ENCODE measurements around the gene TAGAP.

- TF ChIP-seq SMAD3 (CRISPR knock-in tag; conservative IDR thresholded peaks at IDR 0.05) (no peak), ZNF311 (CRISPR knock-in tag; IDR thresholded peaks at IDR 0.05) (no peak), EP300 (IDR thresholded peaks at IDR 0.05; ENCODE audit: low read length) (no peak), POLR2A (conservative IDR thresholded peaks at IDR 0.05) (no peak), NCOA2 (IDR thresholded peaks at IDR 0.05; ENCODE audit: partially characterized antibody in 2 of 2) (no peak), SMC3 (conservative IDR thresholded peaks at IDR 0.05; ENCODE audit: insufficient read depth, low read depth, low read length) (no peak), LEF1 (IDR thresholded peaks at IDR 0.05) (no peak)
- TF ChIP-seq, protein P1, sequence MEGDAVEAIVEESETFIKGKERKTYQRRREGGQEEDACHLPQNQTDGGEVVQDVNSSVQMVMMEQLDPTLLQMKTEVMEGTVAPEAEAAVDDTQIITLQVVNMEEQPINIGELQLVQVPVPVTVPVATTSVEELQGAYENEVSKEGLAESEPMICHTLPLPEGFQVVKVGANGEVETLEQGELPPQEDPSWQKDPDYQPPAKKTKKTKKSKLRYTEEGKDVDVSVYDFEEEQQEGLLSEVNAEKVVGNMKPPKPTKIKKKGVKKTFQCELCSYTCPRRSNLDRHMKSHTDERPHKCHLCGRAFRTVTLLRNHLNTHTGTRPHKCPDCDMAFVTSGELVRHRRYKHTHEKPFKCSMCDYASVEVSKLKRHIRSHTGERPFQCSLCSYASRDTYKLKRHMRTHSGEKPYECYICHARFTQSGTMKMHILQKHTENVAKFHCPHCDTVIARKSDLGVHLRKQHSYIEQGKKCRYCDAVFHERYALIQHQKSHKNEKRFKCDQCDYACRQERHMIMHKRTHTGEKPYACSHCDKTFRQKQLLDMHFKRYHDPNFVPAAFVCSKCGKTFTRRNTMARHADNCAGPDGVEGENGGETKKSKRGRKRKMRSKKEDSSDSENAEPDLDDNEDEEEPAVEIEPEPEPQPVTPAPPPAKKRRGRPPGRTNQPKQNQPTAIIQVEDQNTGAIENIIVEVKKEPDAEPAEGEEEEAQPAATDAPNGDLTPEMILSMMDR (IDR thresholded peaks at IDR 0.05 in 2 of 3, conservative IDR thresholded peaks at IDR 0.05 in 1 of 3; ENCODE audit: insufficient read depth in 2 of 3, low read depth in 1 of 3, low read length in 3 of 3), result no peak
These were observed 44.7 kb upstream of the TAGAP start for GRCh38 chr6:159089443-159089842.
